BE2C (cell line): ENCODE results near the gene ATP5PF.
A peak's percentile ranks its signal among the peaks of the same experiment; 100 is the strongest.
"Not testable (repeated sequence)": the region's sequence is repeated elsewhere in the genome, so short reads cannot be mapped to it uniquely, and the experiment has no call there.

ENCODE experiments used
- DNase-seq: peaks from one replicate; pipeline ENCODE4 v3.0.0-alpha.2; 2020
- H3K27me3 ChIP-seq: fragments of 250-450 bp; sonication (Bioruptor Pico); 2 replicates; pipeline ENCODE4 v1.5.1; 2020; ENCODE audit warnings: mild to moderate bottlenecking
- H3K36me3 ChIP-seq: fragments of 250-450 bp; sonication (Bioruptor Pico); 2 replicates; pipeline ENCODE4 v1.5.1; 2020; ENCODE audit warnings: mild to moderate bottlenecking
- H3K4me1 ChIP-seq: fragments of 250-450 bp; sonication (Bioruptor Pico); 2 replicates; pipeline ENCODE4 v1.5.1; 2020
- H3K4me3 ChIP-seq: 2 replicates; pipeline ENCODE4 v1.5.1; 2011; ENCODE audit warnings: low read depth, low read length
- H3K9me3 ChIP-seq: fragments of 250-450 bp; sonication (Bioruptor Pico); 2 replicates; pipeline ENCODE4 v1.5.1; 2020
- CTCF ChIP-seq: IDR thresholded peaks from 2 replicates; pipeline ENCODE4 v1.5.1; 2012; ENCODE audit warnings: mild to moderate bottlenecking, low read depth, low read length

ATP5PF gene

GRCh38 chr21:25710550-25710949, 24.2 kb downstream of the ATP5PF start:
- no peak for TF ChIP-seq CTCF
- no peak overlapping the region for H3K4me3 ChIP-seq
- DNase-seq, result no peak
- H3K4me1 ChIP-seq, result no peaks in the 10 kb centered on the region
- H3K36me3 ChIP-seq, result no peaks in the 10 kb centered on the region
- no peaks in the 10 kb centered on the region for H3K9me3 ChIP-seq
- no peaks in the 10 kb centered on the region for H3K27me3 ChIP-seq

GRCh38 chr21:25709684-25710265, 24.9 kb downstream of the ATP5PF start:
- no peaks in the 10 kb centered on the region for H3K4me1 ChIP-seq
- H3K27me3 ChIP-seq, result no peaks in the 10 kb centered on the region
- TF ChIP-seq CTCF, result no peak
- DNase-seq, result no peak
- no peaks in the 10 kb centered on the region for H3K9me3 ChIP-seq
- H3K4me3 ChIP-seq, result no peak overlapping the region
- H3K36me3 ChIP-seq, result no peaks in the 10 kb centered on the region

- no peaks in the 10 kb centered on the region for H3K4me1 ChIP-seq
- DNase-seq, result peak; percentile 43
- H3K9me3 ChIP-seq, result no peaks in the 10 kb centered on the region
- H3K27me3 ChIP-seq, result no peaks in the 10 kb centered on the region
- no peaks in the 10 kb centered on the region for H3K36me3 ChIP-seq
- H3K4me3 ChIP-seq, result no peak overlapping the region
- peak; percentile 82 for TF ChIP-seq CTCF
Observed at GRCh38 chr21:25708467-25709065, 26.1 kb downstream of the ATP5PF start.

- H3K36me3 ChIP-seq, result no peaks in the 10 kb centered on the region
- H3K9me3 ChIP-seq, result no peaks in the 10 kb centered on the region
- H3K27me3 ChIP-seq, result no peaks in the 10 kb centered on the region
- DNase-seq, result no peak
- no peaks in the 10 kb centered on the region for H3K4me1 ChIP-seq
- TF ChIP-seq CTCF, result no peak
- no peak overlapping the region for H3K4me3 ChIP-seq
Observed at GRCh38 chr21:25701529-25701928, 33.2 kb downstream of the ATP5PF start.

GRCh38 chr21:25700741-25701140, 34.0 kb downstream of the ATP5PF start:
- TF ChIP-seq CTCF, result no peak
- DNase-seq, result no peak
- Histone ChIP-seq H3K4me3 (no peak overlapping the region), H3K36me3 (no peaks in the 10 kb centered on the region), H3K4me1 (no peaks in the 10 kb centered on the region), H3K9me3 (no peaks in the 10 kb centered on the region), H3K27me3 (no peaks in the 10 kb centered on the region)

GRCh38 chr21:25695461-25695860, 39.2 kb downstream of the ATP5PF start:
- not testable (repeated sequence) for H3K9me3 ChIP-seq, DNase-seq, H3K36me3 ChIP-seq, H3K4me1 ChIP-seq, H3K27me3 ChIP-seq, H3K4me3 ChIP-seq
